SK-N-MC (cell line): ENCODE measurements around the gene SMC3.

Experiments used
- EZH2 ChIP-seq: fragments of 200-600 bp; sonication (generic); IDR thresholded peaks from one replicate; pipeline ENCODE4 v1.6.1; 2017; ENCODE audit warnings: antibody characterized with exemption
- FOXP2 ChIP-seq: optimal IDR thresholded peaks from 2 replicates; pipeline ENCODE3; 2011; ENCODE audit warnings: mild to moderate bottlenecking, moderate library complexity; ENCODE audit not compliant: insufficient read depth; ENCODE audit errors: extremely low read length, control extremely low read depth
- POLR2AphosphoS5 ChIP-seq: IDR thresholded peaks from 2 replicates; pipeline ENCODE4 v1.6.1; 2012; ENCODE audit warnings: mild to moderate bottlenecking, low read depth, low read length, borderline replicate concordance

- TF ChIP-seq EZH2 (no peak), POLR2AphosphoS5 (no peak), FOXP2 (no peak)
Observed at GRCh38 chr10:110616493-110617033, 49.1 kb downstream of the SMC3 start.
